ENCODE measurements around the gene MAP3K5.

DNA sequence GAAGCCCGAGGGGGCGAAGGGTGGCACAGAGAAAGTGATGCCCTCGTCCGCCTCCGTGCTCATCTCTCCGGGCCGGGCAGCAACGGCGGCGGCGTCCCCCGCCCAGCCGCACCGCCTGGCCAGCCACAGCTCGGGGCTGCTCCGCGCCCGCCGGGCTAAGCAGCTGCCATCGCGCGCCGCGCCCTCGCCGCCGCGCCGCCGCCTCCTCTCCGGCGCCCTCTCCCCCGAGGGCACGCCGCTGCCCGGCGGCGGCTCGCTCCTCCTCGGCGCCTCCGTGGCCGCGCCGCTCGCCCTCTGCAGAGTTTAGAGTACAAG is 225 bp downstream of the MAP3K5 start:
- TF ChIP-seq, protein P1, sequence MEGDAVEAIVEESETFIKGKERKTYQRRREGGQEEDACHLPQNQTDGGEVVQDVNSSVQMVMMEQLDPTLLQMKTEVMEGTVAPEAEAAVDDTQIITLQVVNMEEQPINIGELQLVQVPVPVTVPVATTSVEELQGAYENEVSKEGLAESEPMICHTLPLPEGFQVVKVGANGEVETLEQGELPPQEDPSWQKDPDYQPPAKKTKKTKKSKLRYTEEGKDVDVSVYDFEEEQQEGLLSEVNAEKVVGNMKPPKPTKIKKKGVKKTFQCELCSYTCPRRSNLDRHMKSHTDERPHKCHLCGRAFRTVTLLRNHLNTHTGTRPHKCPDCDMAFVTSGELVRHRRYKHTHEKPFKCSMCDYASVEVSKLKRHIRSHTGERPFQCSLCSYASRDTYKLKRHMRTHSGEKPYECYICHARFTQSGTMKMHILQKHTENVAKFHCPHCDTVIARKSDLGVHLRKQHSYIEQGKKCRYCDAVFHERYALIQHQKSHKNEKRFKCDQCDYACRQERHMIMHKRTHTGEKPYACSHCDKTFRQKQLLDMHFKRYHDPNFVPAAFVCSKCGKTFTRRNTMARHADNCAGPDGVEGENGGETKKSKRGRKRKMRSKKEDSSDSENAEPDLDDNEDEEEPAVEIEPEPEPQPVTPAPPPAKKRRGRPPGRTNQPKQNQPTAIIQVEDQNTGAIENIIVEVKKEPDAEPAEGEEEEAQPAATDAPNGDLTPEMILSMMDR (conservative IDR thresholded peaks at IDR 0.05 in 1 of 2, IDR thresholded peaks at IDR 0.05 in 1 of 2; ENCODE audit: low read depth in 1 of 2, low read length in 2 of 2): no peak
- no peak for TF ChIP-seq EZH2 (IDR thresholded peaks at IDR 0.05; ENCODE audit: low read length, missing control alignments)
